H1 (cell line): ENCODE measurements around the gene SCGB3A1. TPM values are rescaled to one million over a fixed set of nuclear protein-coding genes. Genes with fewer than 3 reads are reported as not detected.

ENCODE experiments used
- CTCF ChIA-PET: fragments of 300-600 bp; sonication (Branson Sonifier 250); formaldehyde crosslinking; loops from one replicate; lab custom pipeline; 2021; ENCODE audit not compliant: partially characterized antibody; lab: Charles Lee
- POLR2A ChIA-PET: fragments of 300-600 bp; sonication (Branson Sonifier 250); formaldehyde crosslinking; loops from one replicate; lab custom pipeline; 2021; ENCODE audit warnings: inconsistent platforms; ENCODE audit not compliant: partially characterized antibody; lab: Charles Lee
- DNase-seq, 2 experiments: peaks; one replicate each; pipeline versions ENCODE4 v3.0.0 to v3.0.0-alpha.2; 2010 to 2022; ENCODE audit warnings: low spot score in 2 of 2, low read depth in 1 of 2, mixed read lengths in 1 of 2
- FAIRE-seq: peaks from 2 replicates; lab custom pipeline; 2011; peaks lifted over from hg19 to GRCh38; lab: Jason Lieb, UNC
- H2AFZ ChIP-seq: 2 replicates; pipeline ENCODE4 v1.8.1; 2012; ENCODE audit warnings: low read length, inconsistent platforms
- H2AK5ac ChIP-seq: 2 replicates; pipeline ENCODE4 v1.6.1; 2013; ENCODE audit warnings: low read depth, low read length
- H2BK120ac ChIP-seq: replicated peaks from 2 replicates; pipeline ENCODE3; 2013; ENCODE audit warnings: low read depth, low read length, inconsistent platforms
- H2BK12ac ChIP-seq: 2 replicates; pipeline ENCODE4 v1.6.1; 2013; ENCODE audit warnings: low read depth, low read length
- H2BK15ac ChIP-seq: 2 replicates; pipeline ENCODE4 v1.6.1; 2013; ENCODE audit warnings: low read length
- H2BK20ac ChIP-seq: 2 replicates; pipeline ENCODE4 v1.6.1; 2013; ENCODE audit warnings: low read length
- H2BK5ac ChIP-seq: 2 replicates; pipeline ENCODE4 v1.6.1; 2013; ENCODE audit warnings: low read depth, low read length
- H3K14ac ChIP-seq: 2 replicates; pipeline ENCODE4 v1.6.1; 2013; ENCODE audit warnings: inconsistent platforms; ENCODE audit not compliant: insufficient read length
- H3K18ac ChIP-seq: 2 replicates; pipeline ENCODE4 v1.6.1; 2013; ENCODE audit warnings: low read length; ENCODE audit errors: extremely low read depth
- H3K23ac ChIP-seq: 2 replicates; pipeline ENCODE4 v1.6.1; 2013; ENCODE audit warnings: inconsistent platforms; ENCODE audit not compliant: insufficient read length
- H3K23me2 ChIP-seq: 2 replicates; pipeline ENCODE4 v1.6.1; 2013; ENCODE audit warnings: low read depth, low read length
- H3K27ac ChIP-seq: 2 replicates; pipeline ENCODE4 v1.6.1; 2011; ENCODE audit warnings: low read depth, low read length, inconsistent platforms
- H3K27me3 ChIP-seq, 4 experiments: replicated peaks in 1 of 4; 1 replicate in 1 of 4; 2 replicates in 3 of 4; pipeline versions ENCODE4 v1.6.1 to v1.8.1; 2011 to 2013; ENCODE audit warnings: low read length in 3 of 4, mild to moderate bottlenecking in 3 of 4, inconsistent platforms in 2 of 4, mixed read lengths in 2 of 4, moderate library complexity in 1 of 4; ENCODE audit not compliant: control insufficient read depth in 3 of 4, insufficient read depth in 3 of 4; ENCODE audit errors: extremely low read depth in 1 of 4
- H3K36me3 ChIP-seq, 4 experiments: 2 replicates each; pipeline versions ENCODE4 v1.6.1 to v1.8.1; 2011 to 2013; ENCODE audit warnings: mild to moderate bottlenecking in 4 of 4, low read length in 3 of 4, moderate library complexity in 2 of 4, control low read depth in 1 of 4, inconsistent platforms in 1 of 4; ENCODE audit not compliant: insufficient read depth in 4 of 4, control insufficient read depth in 2 of 4
- H3K4ac ChIP-seq: replicated peaks from 2 replicates; pipeline ENCODE3; 2013; ENCODE audit warnings: low read length, low read depth, mixed read lengths, inconsistent platforms; ENCODE audit not compliant: insufficient read length
- H3K4me1 ChIP-seq, 4 experiments: replicated peaks in 1 of 4; 1 replicate in 1 of 4; 2 replicates in 3 of 4; pipeline versions ENCODE4 v1.6.1 to v1.8.1; 2011 to 2013; ENCODE audit warnings: low read length in 3 of 4, inconsistent platforms in 2 of 4, mixed read lengths in 1 of 4; ENCODE audit not compliant: insufficient read depth in 4 of 4, control insufficient read depth in 3 of 4
- H3K4me2 ChIP-seq, 2 experiments: 2 replicates each; pipeline versions ENCODE4 v1.6.1 to v1.8.1; 2011 to 2013; ENCODE audit warnings: low read depth in 2 of 2, low read length in 2 of 2, control low read depth in 1 of 2, inconsistent platforms in 1 of 2, mild to moderate bottlenecking in 1 of 2; ENCODE audit not compliant: insufficient read depth in 1 of 2
- H3K4me3 ChIP-seq, 4 experiments: fragments of 200-600, 300-600 bp in 1 of 4; sonication (generic), shearing (Covaris generic), sonication (Bioruptor Twin) in 1 of 4; 2 replicates each; pipeline versions ENCODE4 v1.5.1 to v1.8.1; 2011 to 2016; ENCODE audit warnings: low read length in 4 of 4, low read depth in 3 of 4, control low read depth in 2 of 4, inconsistent platforms in 2 of 4, mild to moderate bottlenecking in 2 of 4, mixed read lengths in 1 of 4, moderate library complexity in 1 of 4; ENCODE audit not compliant: insufficient read depth in 2 of 4; ENCODE audit errors: extremely low read depth in 1 of 4
- H3K56ac ChIP-seq: replicated peaks from 2 replicates; pipeline ENCODE3; 2013; ENCODE audit warnings: low read depth, mild to moderate bottlenecking, mixed read lengths, low read length, inconsistent platforms; ENCODE audit not compliant: insufficient read length
- H3K79me1 ChIP-seq: 2 replicates; pipeline ENCODE4 v1.6.1; 2013; ENCODE audit warnings: low read depth, low read length, control low read depth
- H3K79me2 ChIP-seq, 2 experiments: 2 replicates each; pipeline versions ENCODE4 v1.6.1 to v1.8.1; 2012 to 2013; ENCODE audit warnings: low read length in 2 of 2, mild to moderate bottlenecking in 2 of 2, inconsistent platforms in 1 of 2; ENCODE audit not compliant: insufficient read depth in 2 of 2, control insufficient read depth in 1 of 2
- H3K9ac ChIP-seq, 4 experiments: replicated peaks in 1 of 4; 1 replicate in 1 of 4; 2 replicates in 3 of 4; pipeline versions ENCODE4 v1.6.1 to v1.8.1; 2011 to 2013; ENCODE audit warnings: low read depth in 3 of 4, low read length in 3 of 4, control low read depth in 2 of 4, mild to moderate bottlenecking in 2 of 4, moderate library complexity in 2 of 4, inconsistent platforms in 1 of 4; ENCODE audit errors: extremely low read depth in 1 of 4
- H3K9me3 ChIP-seq, 2 experiments: 2 replicates each; pipeline versions ENCODE4 v1.6.1 to v1.8.1; 2012 to 2013; ENCODE audit warnings: mild to moderate bottlenecking in 2 of 2, moderate library complexity in 2 of 2, control low read depth in 1 of 2, inconsistent platforms in 1 of 2, low read depth in 1 of 2, low read length in 1 of 2, mixed read lengths in 1 of 2; ENCODE audit not compliant: insufficient read depth in 2 of 2
- H4K20me1 ChIP-seq, 2 experiments: replicated peaks in 1 of 2; 2 replicates each; pipeline versions ENCODE3 to v1.8.1; 2011 to 2013; ENCODE audit warnings: inconsistent platforms in 2 of 2, low read length in 2 of 2, mild to moderate bottlenecking in 1 of 2; ENCODE audit not compliant: insufficient read depth in 2 of 2, control insufficient read depth in 1 of 2
- H4K5ac ChIP-seq: 2 replicates; pipeline ENCODE4 v1.6.1; 2013; ENCODE audit warnings: low read length, low read depth, mixed read lengths, inconsistent platforms; ENCODE audit not compliant: insufficient read length
- H4K8ac ChIP-seq: 2 replicates; pipeline ENCODE4 v1.8.0; 2013; ENCODE audit warnings: mild to moderate bottlenecking, moderate library complexity, low read length, inconsistent platforms; ENCODE audit not compliant: insufficient read depth; ENCODE audit errors: extremely low read depth
- H4K91ac ChIP-seq: replicated peaks from 2 replicates; pipeline ENCODE3; 2013; ENCODE audit warnings: low read length, mixed read lengths, inconsistent platforms; ENCODE audit not compliant: insufficient read length
- ATF2 ChIP-seq: IDR thresholded peaks from 2 replicates; pipeline ENCODE4 v1.6.1; 2012; ENCODE audit warnings: low read length, inconsistent platforms
- KDM1A ChIP-seq: fragments of 200-600, 300-600 bp; sonication (generic); IDR thresholded peaks from 2 replicates; pipeline ENCODE4 v1.7.1; 2016; ENCODE audit warnings: mild to moderate bottlenecking, low read length, borderline replicate concordance
- RBBP5 ChIP-seq: IDR thresholded peaks from 2 replicates; pipeline ENCODE4 v1.7.1; 2012; ENCODE audit warnings: low read depth, mild to moderate bottlenecking, inconsistent platforms, low read length, moderate library complexity, borderline replicate concordance
- SAP30 ChIP-seq: fragments of 300-600 bp; sonication (generic); IDR thresholded peaks from 2 replicates; pipeline ENCODE4 v1.7.1; 2012; ENCODE audit warnings: low read length, moderate library complexity, mild to moderate bottlenecking, inconsistent platforms; ENCODE audit not compliant: insufficient read depth, insufficient replicate concordance
- USF2 ChIP-seq: IDR thresholded peaks from 2 replicates; pipeline ENCODE4 v1.6.1; 2011; ENCODE audit warnings: low read length, improper control_type of control experiment
- WGBS, 2 experiments: shearing (Covaris generic) in 1 of 2; methylation state at CpG; one replicate each; pipeline versions ENCODE4 v1.1.6 to v1.1.7; 2013 to 2015; ENCODE audit warnings: low lambda C conversion rate in 2 of 2, mixed read lengths in 2 of 2, inconsistent platforms in 1 of 2, low coverage in 1 of 2, missing lambda C conversion rate in 1 of 2; ENCODE audit not compliant: insufficient replicate concordance in 2 of 2, insufficient coverage in 1 of 2, insufficient read length in 1 of 2; ENCODE audit errors: extremely low coverage in 1 of 2, missing lambda C conversion rate in 1 of 2; 5-methylcytosine and 5-hydroxymethylcytosine counted together
- polyA plus RNA-seq, 7 experiments: library from polyadenylated mRNA; depleted of rRNA in 3 of 7; stranded (reverse) in 5 of 7; unstranded in 2 of 7; fragments of >200 nt in 5 of 7; fragments of 200-250 nt in 2 of 7; gene quantifications; 1 replicate in 5 of 7; 2 replicates in 1 of 7; 4 replicates in 1 of 7; pipeline versions ENCODE4 v1.2.1 to v1.2.3, GENCODE V29; 2011 to 2013; ENCODE audit warnings: missing spikeins in 2 of 7, mixed read lengths in 2 of 7
- total RNA-seq: library from RNA; stranded (reverse); fragmentation: NEBNext Ultra II Directional; extraction: Animal tissue kit (Norgen Biotek cat#: 25700); gene quantifications from 2 replicates; pipeline ENCODE4 v1.2.1, GENCODE V29; 2021

The SCGB3A1 gene
- total and polyA plus RNA-seq, 2 of the 8 experiments (the other 6 are each of a cell fraction or from before 2014, with no cell fraction given): 0.20 TPM; not detected in 1

GRCh38 chr5:180596668-180597231 lies 5.5 kb upstream of the SCGB3A1 start:
- H3K23me2 ChIP-seq: peaks cover 6% of the 10 kb centered on the region; the same call in 1 of the 2 replicates
- no peak overlapping the region for H4K5ac ChIP-seq
- no peak overlapping the region for H3K18ac ChIP-seq
- H3K27me3 ChIP-seq: peaks cover 1 to 16% (median 12%) of the 10 kb centered on the region in 4 experiments; a peak in 6 of 7 replicates
- H3K4me2 ChIP-seq: no peak overlapping the region
- no peak overlapping the region for H3K4ac ChIP-seq
- H4K20me1 ChIP-seq: peaks cover 0 to 2% of the 10 kb centered on the region in 2 experiments
- peak in 1 of 2 experiments; percentile 41 for DNase-seq
- H2BK20ac ChIP-seq: no peak overlapping the region
- H2BK120ac ChIP-seq: no peak overlapping the region
- H3K9me3 ChIP-seq: no peaks in the 10 kb centered on the region
- WGBS, 2 experiments: 92% methylated on average over 24 of the region's 24 CpGs; no CpG with 5 or more reads in 1 of the 2 experiments
- H3K4me3 ChIP-seq: no peak overlapping the region
- H2BK12ac ChIP-seq: no peak overlapping the region
- TF ChIP-seq ATF2 (no peak), USF2 (no peak), KDM1A (no peak), RBBP5 (no peak), SAP30 (no peak)
- H4K91ac ChIP-seq: no peak overlapping the region
- ChIA-PET CTCF (interaction anchor here (1.1 to 2.4 kb wide), 4 partner anchors 9 to 54 kb away, joined by 3 to 14 read pairs (median 6); no protein-coding TSS in a partner anchor), POLR2A (interaction anchor here (1.2 kb wide), 1 partner anchor 49 kb away, joined by 3 read pairs; no protein-coding TSS in a partner anchor)
- no peaks in the 10 kb centered on the region for H3K79me2 ChIP-seq
- H2BK15ac ChIP-seq: no peak overlapping the region
- no peak overlapping the region for H2AK5ac ChIP-seq
- no peaks in the 10 kb centered on the region for H3K36me3 ChIP-seq
- no peak overlapping the region for H2AFZ ChIP-seq
- H3K14ac ChIP-seq: no peak overlapping the region
- H3K27ac ChIP-seq: no peak overlapping the region
- no peak overlapping the region for H4K8ac ChIP-seq
- no peak overlapping the region for H3K56ac ChIP-seq
- H3K79me1 ChIP-seq: no peaks in the 10 kb centered on the region
- H3K4me1 ChIP-seq: no peaks in the 10 kb centered on the region; a peak in 1 of 7 replicates
- no peak overlapping the region for H3K9ac ChIP-seq
- no peak overlapping the region for H3K23ac ChIP-seq
- no peak for FAIRE-seq
- no peak overlapping the region for H2BK5ac ChIP-seq
